Esophagus squamous epithelium (tissue), 5 donors: ENCODE measurements around the gene GSK3B. TPM values are rescaled to one million over a fixed set of nuclear protein-coding genes. Genes with fewer than 3 reads are reported as not detected.

Experiments
- DNase-seq: peaks from one replicate; lab custom pipeline; 2025; lab: John Stamatoyannopoulos, UW
- H3K27ac ChIP-seq, 4 donors: fragments of 200-600 bp; sonication (generic); one replicate each; pipeline ENCODE4 v1.5.1; 2016 to 2019; ENCODE audit warnings: mild to moderate bottlenecking in 1 of 4
- H3K27me3 ChIP-seq, 4 donors: fragments of 200-600 bp; sonication (generic); 1 replicate in 3 of 4; 2 replicates in 1 of 4; pipeline versions ENCODE4 v1.5.1 to v1.6.0; 2017 to 2021; ENCODE audit warnings: antibody characterized with exemption in 1 of 4
- H3K36me3 ChIP-seq, 3 donors: fragments of 200-600 bp; sonication (generic); one replicate each; pipeline ENCODE4 v1.5.1; 2016 to 2019
- H3K4me1 ChIP-seq, 3 donors: fragments of 200-600 bp; sonication (generic); one replicate each; pipeline ENCODE4 v1.5.1; 2017 to 2019
- H3K4me3 ChIP-seq, 4 donors: fragments of 200-600 bp; sonication (generic); 1 replicate in 3 of 4; 2 replicates in 1 of 4; pipeline ENCODE4 v1.5.1; 2016 to 2019; ENCODE audit warnings: mild to moderate bottlenecking in 2 of 4, moderate library complexity in 1 of 4
- H3K9me3 ChIP-seq, 3 donors: fragments of 200-600 bp; sonication (generic); one replicate each; pipeline ENCODE4 v1.5.1; 2016 to 2019
- POLR2A ChIP-seq, 4 donors: fragments of 450-650 bp; IDR thresholded peaks; one replicate each; pipeline ENCODE4 v1.6.1; 2017; ENCODE audit warnings: antibody characterized with exemption in 4 of 4, mild to moderate bottlenecking in 4 of 4, moderate library complexity in 3 of 4
- WGBS, 2 donors: methylation state at CpG; one replicate each; pipeline ENCODE4 v1.1.5; 2018; 5-methylcytosine and 5-hydroxymethylcytosine counted together
- intact Hi-C: fragments of 100-400 bp; cut with DNase I; formaldehyde crosslinking; loops from one replicate; pipeline ENCODE4 v1.15.0; 2022
- total RNA-seq, 4 donors: library from RNA; depleted of rRNA; stranded (reverse); fragments of >200 nt; gene quantifications; one replicate each; pipeline ENCODE4 v1.1.0, GENCODE V29; 2016
- TF ChIP-seq, protein P1 (sequence below), 6 experiments: fragments of 450-650 bp in 4 of 6; fragments of 200-600 bp in 2 of 6; sonication (generic) in 2 of 6; IDR thresholded peaks; one replicate each; pipeline ENCODE4 v1.5.1; 2016 to 2019; ENCODE audit warnings: antibody characterized with exemption in 6 of 6, mild to moderate bottlenecking in 4 of 6, moderate library complexity in 4 of 6
- donor health status: DM: yes; HTN: yes; CAD: no.

GSK3B gene
- total RNA-seq, 4 donors from 2014 or later, result 24.1 to 38.9 (median 34.5) TPM

DNA sequence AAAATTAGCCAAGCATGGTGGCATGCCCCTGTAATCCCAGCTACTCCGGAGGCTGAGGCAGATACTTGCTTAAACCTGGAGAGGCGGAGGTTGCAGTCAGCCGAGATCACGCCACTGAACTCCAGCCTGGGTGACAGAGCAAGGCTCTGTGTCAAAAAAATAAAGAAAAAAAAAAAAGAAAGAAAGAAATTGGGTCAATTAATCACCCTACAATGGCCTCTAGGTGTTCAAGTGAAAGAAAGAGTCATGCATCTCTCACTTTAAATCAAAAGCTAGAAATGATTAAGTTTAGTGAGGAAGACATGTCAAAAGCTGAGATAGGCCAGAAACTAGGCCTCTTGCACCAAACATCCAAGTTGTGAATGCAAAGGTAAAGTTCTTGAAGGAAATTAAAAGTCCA, 44.9 kb upstream of the GSK3B start:
- Histone ChIP-seq H3K4me3 (no peak overlapping the region), H3K36me3 (no peaks in the 10 kb centered on the region), H3K27ac (no peak overlapping the region), H3K27me3 (peaks cover 0 to 7% (median 0%) of the 10 kb centered on the region in 4 donors), H3K4me1 (no peaks in the 10 kb centered on the region), H3K9me3 (no peaks in the 10 kb centered on the region)
- intact Hi-C loops, result no loop called here
- TF ChIP-seq, protein P1, sequence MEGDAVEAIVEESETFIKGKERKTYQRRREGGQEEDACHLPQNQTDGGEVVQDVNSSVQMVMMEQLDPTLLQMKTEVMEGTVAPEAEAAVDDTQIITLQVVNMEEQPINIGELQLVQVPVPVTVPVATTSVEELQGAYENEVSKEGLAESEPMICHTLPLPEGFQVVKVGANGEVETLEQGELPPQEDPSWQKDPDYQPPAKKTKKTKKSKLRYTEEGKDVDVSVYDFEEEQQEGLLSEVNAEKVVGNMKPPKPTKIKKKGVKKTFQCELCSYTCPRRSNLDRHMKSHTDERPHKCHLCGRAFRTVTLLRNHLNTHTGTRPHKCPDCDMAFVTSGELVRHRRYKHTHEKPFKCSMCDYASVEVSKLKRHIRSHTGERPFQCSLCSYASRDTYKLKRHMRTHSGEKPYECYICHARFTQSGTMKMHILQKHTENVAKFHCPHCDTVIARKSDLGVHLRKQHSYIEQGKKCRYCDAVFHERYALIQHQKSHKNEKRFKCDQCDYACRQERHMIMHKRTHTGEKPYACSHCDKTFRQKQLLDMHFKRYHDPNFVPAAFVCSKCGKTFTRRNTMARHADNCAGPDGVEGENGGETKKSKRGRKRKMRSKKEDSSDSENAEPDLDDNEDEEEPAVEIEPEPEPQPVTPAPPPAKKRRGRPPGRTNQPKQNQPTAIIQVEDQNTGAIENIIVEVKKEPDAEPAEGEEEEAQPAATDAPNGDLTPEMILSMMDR (IDR thresholded peaks at IDR 0.05), result no peak
- no peak for TF ChIP-seq POLR2A (IDR thresholded peaks at IDR 0.05)
- 92 to 100% methylated on average over 4 of the region's 4 CpGs for WGBS, 2 donors
- DNase-seq, result no peak

- no peaks in the 10 kb centered on the region for H3K4me1 ChIP-seq
- WGBS, 2 donors, result 65 to 77% methylated on average over 2 of the region's 2 CpGs
- intact Hi-C loops, result no loop called here
- no peaks in the 10 kb centered on the region for H3K36me3 ChIP-seq
- TF ChIP-seq, protein P1 (IDR thresholded peaks at IDR 0.05), result no peak
- TF ChIP-seq POLR2A (IDR thresholded peaks at IDR 0.05), result no peak
- no peaks in the 10 kb centered on the region for H3K9me3 ChIP-seq
- no peak overlapping the region for H3K27ac ChIP-seq
- no peak overlapping the region for H3K4me3 ChIP-seq
- H3K27me3 ChIP-seq, result no peaks in the 10 kb centered on the region
- DNase-seq, result no peak
Observed at GRCh38 chr3:120137548-120137947, 43.3 kb upstream of the GSK3B start.

GRCh38 chr3:120130656-120131055, 36.4 kb upstream of the GSK3B start:
- DNase-seq, result no peak
- H3K27ac ChIP-seq, result no peak overlapping the region
- intact Hi-C loops, result no loop called here
- no peaks in the 10 kb centered on the region for H3K36me3 ChIP-seq
- WGBS, 2 donors, result 64 to 91% methylated on average over 3 of the region's 3 CpGs
- H3K9me3 ChIP-seq, result no peaks in the 10 kb centered on the region
- H3K27me3 ChIP-seq, result no peaks in the 10 kb centered on the region
- no peaks in the 10 kb centered on the region for H3K4me1 ChIP-seq
- TF ChIP-seq, protein P1 (IDR thresholded peaks at IDR 0.05), result no peak
- no peak for TF ChIP-seq POLR2A (IDR thresholded peaks at IDR 0.05)
- H3K4me3 ChIP-seq, result no peak overlapping the region

- no peak overlapping the region for H3K27ac ChIP-seq
- no peaks in the 10 kb centered on the region for H3K4me1 ChIP-seq
- intact Hi-C loops, result no loop called here
- 69 to 93% methylated on average over 2 of the region's 2 CpGs for WGBS, 2 donors
- no peak overlapping the region for H3K4me3 ChIP-seq
- no peaks in the 10 kb centered on the region for H3K9me3 ChIP-seq
- H3K27me3 ChIP-seq, result no peaks in the 10 kb centered on the region
- DNase-seq, result no peak
- no peaks in the 10 kb centered on the region for H3K36me3 ChIP-seq
- TF ChIP-seq, protein P1 (IDR thresholded peaks at IDR 0.05), result no peak
- no peak for TF ChIP-seq POLR2A (IDR thresholded peaks at IDR 0.05)
Observed at GRCh38 chr3:120129718-120130513, 35.7 kb upstream of the GSK3B start.

GRCh38 chr3:120129051-120129450, 34.8 kb upstream of the GSK3B start:
- no peak for DNase-seq
- no peaks in the 10 kb centered on the region for H3K4me1 ChIP-seq
- no peaks in the 10 kb centered on the region for H3K36me3 ChIP-seq
- H3K9me3 ChIP-seq, result no peaks in the 10 kb centered on the region
- H3K27ac ChIP-seq, result no peak overlapping the region
- H3K27me3 ChIP-seq, result no peaks in the 10 kb centered on the region
- intact Hi-C loops, result no loop called here
- TF ChIP-seq, protein P1 (IDR thresholded peaks at IDR 0.05), result no peak
- H3K4me3 ChIP-seq, result no peak overlapping the region
- WGBS, 2 donors, result 86 to 88% methylated on average over 1 of the region's 1 CpG
